Uterus (tissue), 2 donors: ENCODE measurements around the gene MINK1.
"Not testable (repeated sequence)": the region's sequence is repeated elsewhere in the genome, so short reads cannot be mapped to it uniquely, and the experiment has no call there.

ENCODE experiments used
- POLR2A ChIP-seq, 2 donors: fragments of 450-650 bp; IDR thresholded peaks; one replicate each; pipeline ENCODE4 v1.6.1; 2016; ENCODE audit warnings: antibody characterized with exemption in 2 of 2, mild to moderate bottlenecking in 1 of 2, moderate library complexity in 1 of 2
- TF ChIP-seq, protein P1 (sequence below), 4 experiments: fragments of 200-600 bp in 2 of 4; fragments of 450-650 bp in 2 of 4; sonication (generic) in 2 of 4; IDR thresholded peaks; one replicate each; pipeline ENCODE4 v1.5.1; 2016 to 2019; ENCODE audit warnings: antibody characterized with exemption in 4 of 4, mild to moderate bottlenecking in 2 of 4, moderate library complexity in 1 of 4

DNA sequence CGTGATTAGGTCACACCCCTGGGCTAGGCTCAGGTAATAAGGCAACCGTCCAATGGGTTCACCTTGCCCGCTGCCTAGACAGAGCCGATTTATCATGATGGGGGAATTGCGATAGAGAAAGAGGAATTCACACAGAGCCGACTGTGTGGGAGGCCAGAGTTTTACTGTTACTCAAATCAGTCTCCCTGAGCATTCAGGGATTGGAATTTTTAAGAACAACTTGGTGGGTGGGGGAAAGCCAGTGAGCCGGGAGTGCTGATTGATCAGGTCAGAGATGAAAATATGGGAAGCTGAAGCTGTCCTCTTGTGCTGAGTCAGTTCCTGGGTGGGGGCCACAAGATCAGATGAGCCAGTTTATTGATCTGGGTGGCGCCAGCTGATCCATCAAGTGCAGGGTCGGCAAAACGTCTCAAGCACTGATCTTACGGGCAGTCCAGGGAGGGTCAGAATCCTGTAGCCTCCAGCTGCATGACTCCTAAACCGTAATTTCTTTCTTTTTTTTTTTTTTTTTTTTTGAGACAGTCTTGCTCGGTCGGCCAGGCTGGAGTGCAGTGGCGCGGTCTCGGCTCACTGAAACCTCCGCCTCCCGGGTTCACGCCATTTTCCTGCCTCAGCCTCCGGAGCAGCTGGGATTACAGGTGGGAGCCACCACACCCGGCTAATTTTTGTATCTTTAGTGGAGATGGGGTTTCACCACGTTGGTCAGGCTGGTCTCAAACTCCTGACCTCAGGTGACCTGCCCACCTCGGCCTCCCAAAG, 93.6 kb downstream of the MINK1 start:
- TF ChIP-seq POLR2A (IDR thresholded peaks at IDR 0.05): not testable (repeated sequence)
- TF ChIP-seq, protein P1, sequence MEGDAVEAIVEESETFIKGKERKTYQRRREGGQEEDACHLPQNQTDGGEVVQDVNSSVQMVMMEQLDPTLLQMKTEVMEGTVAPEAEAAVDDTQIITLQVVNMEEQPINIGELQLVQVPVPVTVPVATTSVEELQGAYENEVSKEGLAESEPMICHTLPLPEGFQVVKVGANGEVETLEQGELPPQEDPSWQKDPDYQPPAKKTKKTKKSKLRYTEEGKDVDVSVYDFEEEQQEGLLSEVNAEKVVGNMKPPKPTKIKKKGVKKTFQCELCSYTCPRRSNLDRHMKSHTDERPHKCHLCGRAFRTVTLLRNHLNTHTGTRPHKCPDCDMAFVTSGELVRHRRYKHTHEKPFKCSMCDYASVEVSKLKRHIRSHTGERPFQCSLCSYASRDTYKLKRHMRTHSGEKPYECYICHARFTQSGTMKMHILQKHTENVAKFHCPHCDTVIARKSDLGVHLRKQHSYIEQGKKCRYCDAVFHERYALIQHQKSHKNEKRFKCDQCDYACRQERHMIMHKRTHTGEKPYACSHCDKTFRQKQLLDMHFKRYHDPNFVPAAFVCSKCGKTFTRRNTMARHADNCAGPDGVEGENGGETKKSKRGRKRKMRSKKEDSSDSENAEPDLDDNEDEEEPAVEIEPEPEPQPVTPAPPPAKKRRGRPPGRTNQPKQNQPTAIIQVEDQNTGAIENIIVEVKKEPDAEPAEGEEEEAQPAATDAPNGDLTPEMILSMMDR (IDR thresholded peaks at IDR 0.05): not testable (repeated sequence)
